IgD-negative memory B cell (primary cell): ENCODE measurements around the gene ZBTB22. TPM values are rescaled to one million over a fixed set of nuclear protein-coding genes. Genes with fewer than 3 reads are reported as not detected.
"Not testable (repeated sequence)": the region's sequence is repeated elsewhere in the genome, so short reads cannot be mapped to it uniquely, and the experiment has no call there.

ENCODE experiments used
- H3K27ac Mint-ChIP-seq, 3 donors: one replicate each; pipeline ENCODE4 v1.8.0; 2020 to 2022; ENCODE audit warnings: mild to moderate bottlenecking in 3 of 3, mixed read lengths in 3 of 3, moderate library complexity in 1 of 3
- H3K27me3 Mint-ChIP-seq: one replicate; pipeline ENCODE4 v1.8.0; 2021; ENCODE audit warnings: mixed read lengths
- H3K36me3 Mint-ChIP-seq: one replicate; pipeline ENCODE4 v1.8.0; 2020; ENCODE audit warnings: mild to moderate bottlenecking, mixed read lengths
- H3K4me1 Mint-ChIP-seq, 3 donors: one replicate each; pipeline ENCODE4 v1.8.0; 2020 to 2022; ENCODE audit warnings: mixed read lengths in 3 of 3, mild to moderate bottlenecking in 1 of 3
- H3K4me3 Mint-ChIP-seq, 4 donors: one replicate each; pipeline ENCODE4 v1.8.0; 2020 to 2022; ENCODE audit warnings: mild to moderate bottlenecking in 4 of 4, mixed read lengths in 4 of 4, moderate library complexity in 3 of 4
- H3K9me3 Mint-ChIP-seq, 3 donors: one replicate each; pipeline ENCODE4 v1.8.0; 2020 to 2021; ENCODE audit warnings: mixed read lengths in 3 of 3, mild to moderate bottlenecking in 1 of 3
- polyA plus RNA-seq: library from polyadenylated mRNA; unstranded; fragments of 300-500 nt; fragmentation: Illumina TruSeq; gene quantifications from one replicate; pipeline ENCODE4 v1.2.3, GENCODE V29; 2021

ZBTB22 gene, protein sequence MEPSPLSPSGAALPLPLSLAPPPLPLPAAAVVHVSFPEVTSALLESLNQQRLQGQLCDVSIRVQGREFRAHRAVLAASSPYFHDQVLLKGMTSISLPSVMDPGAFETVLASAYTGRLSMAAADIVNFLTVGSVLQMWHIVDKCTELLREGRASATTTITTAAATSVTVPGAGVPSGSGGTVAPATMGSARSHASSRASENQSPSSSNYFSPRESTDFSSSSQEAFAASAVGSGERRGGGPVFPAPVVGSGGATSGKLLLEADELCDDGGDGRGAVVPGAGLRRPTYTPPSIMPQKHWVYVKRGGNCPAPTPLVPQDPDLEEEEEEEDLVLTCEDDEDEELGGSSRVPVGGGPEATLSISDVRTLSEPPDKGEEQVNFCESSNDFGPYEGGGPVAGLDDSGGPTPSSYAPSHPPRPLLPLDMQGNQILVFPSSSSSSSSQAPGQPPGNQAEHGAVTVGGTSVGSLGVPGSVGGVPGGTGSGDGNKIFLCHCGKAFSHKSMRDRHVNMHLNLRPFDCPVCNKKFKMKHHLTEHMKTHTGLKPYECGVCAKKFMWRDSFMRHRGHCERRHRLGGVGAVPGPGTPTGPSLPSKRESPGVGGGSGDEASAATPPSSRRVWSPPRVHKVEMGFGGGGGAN
- 14.8 TPM for polyA plus RNA-seq

DNA sequence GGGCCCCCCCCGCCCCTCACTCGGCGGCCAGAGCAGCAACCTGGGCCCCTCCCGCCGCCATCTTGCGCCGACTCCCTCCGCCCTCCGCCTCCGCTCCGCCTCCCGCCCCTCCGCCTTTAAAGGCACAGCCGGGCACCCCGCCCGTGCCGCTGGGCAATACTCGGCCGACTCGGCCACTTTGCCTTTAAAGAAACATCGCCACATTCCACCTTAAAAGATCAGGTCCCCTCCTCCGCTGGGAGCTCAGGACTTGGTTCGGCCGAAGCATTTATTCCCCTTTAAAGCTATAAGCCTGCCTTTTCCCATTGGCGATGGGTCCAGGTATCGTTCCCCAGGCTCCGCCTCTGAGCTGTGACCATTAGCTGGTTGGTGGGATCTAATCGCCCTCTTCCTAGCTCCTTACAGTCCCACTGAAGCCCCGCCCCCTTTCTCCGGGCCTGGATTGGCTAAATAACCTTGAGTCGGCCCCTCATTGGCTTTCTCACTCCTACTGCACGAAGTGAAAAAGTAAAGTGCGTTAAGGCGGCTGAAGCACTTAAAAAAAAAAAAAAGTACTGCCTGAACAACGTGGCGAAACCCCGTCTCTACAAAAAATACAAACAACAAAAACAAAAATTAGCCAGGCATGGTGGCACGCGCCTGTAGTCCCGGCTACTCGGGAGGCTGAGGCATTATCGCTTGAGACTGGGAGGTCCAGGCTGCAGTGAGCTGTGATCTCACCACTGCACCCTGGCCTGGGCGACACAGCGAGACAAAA, at the start of gene ZBTB22:
TSS of gene ZBTB22 (minus strand) at position 76 of the 757 bp plus-strand sequence. CDS start 828 bp downstream, outside the sequence.
- peaks cover 4% of the 10 kb centered on the region for H3K36me3 Mint-ChIP-seq
- no peaks in the 10 kb centered on the region for H3K27me3 Mint-ChIP-seq

DNA sequence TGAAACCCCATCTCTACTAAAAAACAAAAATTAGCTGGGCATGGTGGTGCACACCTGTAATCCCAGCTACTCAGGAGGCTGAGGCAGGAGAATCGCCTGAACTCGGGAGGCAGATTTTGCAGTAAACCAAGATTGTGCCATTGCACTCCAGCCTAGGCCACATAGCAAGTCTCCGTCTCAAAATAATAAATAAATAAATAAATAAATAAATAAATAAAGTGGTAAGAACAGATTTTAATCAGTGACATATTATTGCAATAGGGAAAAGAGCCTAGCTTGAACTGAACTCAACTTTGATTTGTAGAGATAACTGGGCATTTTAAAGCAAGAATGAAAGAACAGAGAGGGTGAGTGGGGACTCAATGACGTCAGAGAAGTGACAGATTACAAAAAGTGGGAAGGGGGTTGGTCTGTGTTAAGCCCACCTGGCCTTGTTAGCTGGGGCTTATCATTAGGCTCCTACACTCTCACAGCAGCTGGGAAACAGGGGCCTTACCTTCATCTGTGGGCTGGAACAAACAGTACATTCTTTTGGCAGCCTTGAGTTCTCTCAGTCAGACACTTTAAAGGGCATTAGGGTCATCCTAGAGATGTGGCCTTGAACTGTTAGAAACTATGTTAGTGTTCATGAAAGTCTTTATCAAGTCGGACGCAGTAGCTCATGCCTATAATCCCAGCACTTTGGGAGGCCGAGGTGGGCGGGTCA, 49.6 kb upstream of the ZBTB22 start:
- no peaks in the 10 kb centered on the region for H3K9me3 Mint-ChIP-seq
- H3K4me1 Mint-ChIP-seq, result no peaks in the 10 kb centered on the region
- no peaks in the 10 kb centered on the region for H3K27me3 Mint-ChIP-seq
- no peak overlapping the region for H3K27ac Mint-ChIP-seq
- no peak overlapping the region for H3K4me3 Mint-ChIP-seq
- no peaks in the 10 kb centered on the region for H3K36me3 Mint-ChIP-seq

More for the DNA sequence above, at the start of gene ZBTB22:
- H3K27ac Mint-ChIP-seq, result peak within 1 kb of the TSS; percentile 98 to 99 (median 98)
- peak within 1 kb of the TSS; percentile 97 to 100 (median 100) for H3K4me3 Mint-ChIP-seq
- no peaks in the 10 kb centered on the region for H3K9me3 Mint-ChIP-seq
- peaks cover 9 to 52% (median 45%) of the 10 kb centered on the region in 3 donors for H3K4me1 Mint-ChIP-seq

DNA sequence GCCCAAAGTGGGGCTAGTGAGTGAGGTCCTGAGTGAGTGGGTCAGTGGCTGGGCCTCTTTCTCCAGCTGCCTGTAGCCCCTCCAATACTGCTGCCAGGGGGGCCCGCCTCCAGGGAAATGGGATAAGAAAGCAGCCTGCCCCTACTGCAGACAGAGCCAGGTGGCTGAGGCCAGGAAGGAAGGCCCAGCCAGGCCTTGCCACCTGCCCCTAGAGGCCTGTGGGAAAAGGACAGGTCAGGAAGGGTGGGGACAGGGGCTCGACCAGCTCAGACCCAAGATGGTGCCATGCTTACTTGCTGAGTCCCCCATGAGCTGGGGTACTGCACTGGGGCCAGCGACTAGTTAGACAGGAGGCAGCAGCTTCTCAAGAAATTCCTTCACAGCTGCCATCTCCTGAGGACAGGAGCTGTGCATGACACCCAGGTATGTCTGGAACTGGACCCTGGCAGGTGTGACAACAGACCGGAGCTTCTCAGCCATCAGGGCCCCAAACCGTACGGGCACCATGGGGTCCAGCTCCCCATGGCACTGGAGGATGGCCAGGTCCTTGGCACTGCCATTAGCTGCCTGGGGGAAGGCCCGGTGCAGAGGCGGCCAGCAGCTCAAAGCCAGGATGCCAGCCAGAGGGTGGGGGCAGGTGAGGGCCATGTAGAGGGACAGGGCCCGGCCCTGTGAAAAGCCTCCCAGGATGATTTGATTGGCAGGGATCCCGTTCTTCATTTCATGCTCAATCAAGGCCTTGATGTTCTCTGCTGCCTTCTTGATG, 47.8 kb upstream of the ZBTB22 start:
- H3K27me3 Mint-ChIP-seq, H3K27ac Mint-ChIP-seq, H3K9me3 Mint-ChIP-seq, H3K4me3 Mint-ChIP-seq, H3K4me1 Mint-ChIP-seq, H3K36me3 Mint-ChIP-seq: not testable (repeated sequence)

DNA sequence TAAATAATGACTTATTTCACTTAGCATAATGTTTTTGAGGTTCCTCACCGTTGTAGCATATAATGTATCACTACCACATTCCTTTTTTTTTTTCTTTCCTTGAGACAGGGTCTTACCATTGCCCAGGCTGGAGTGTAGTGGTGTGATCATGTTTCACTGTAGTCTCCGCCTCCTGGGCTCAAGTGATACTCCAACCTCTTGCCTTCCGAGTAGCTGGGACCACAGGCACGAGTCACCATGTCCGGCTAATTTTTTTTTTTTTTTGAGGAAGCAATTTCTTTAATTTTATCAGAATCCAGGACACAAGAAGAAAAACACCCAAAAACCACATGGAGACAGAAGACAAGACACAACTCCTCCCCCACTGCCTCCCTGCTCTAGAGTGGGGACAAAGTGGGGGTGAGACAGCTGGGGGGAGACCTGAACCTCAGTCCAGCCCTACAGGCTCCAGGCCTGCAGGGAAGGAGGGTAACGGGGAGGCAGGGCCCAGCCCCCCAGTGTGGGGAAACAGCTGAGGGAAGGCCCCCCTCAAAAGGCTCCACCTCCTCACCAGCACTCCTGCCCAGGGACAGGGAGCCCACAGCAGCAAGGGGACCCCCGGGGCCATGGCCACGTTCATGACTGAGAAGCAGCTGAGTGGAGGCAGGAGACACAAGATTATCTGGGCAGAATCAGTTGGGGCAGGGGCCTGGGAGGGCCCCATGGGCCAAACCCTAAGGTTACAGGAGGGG, 47.1 kb upstream of the ZBTB22 start:
- H3K4me1 Mint-ChIP-seq, H3K4me3 Mint-ChIP-seq, H3K9me3 Mint-ChIP-seq, H3K27ac Mint-ChIP-seq, H3K27me3 Mint-ChIP-seq, H3K36me3 Mint-ChIP-seq: not testable (repeated sequence)

DNA sequence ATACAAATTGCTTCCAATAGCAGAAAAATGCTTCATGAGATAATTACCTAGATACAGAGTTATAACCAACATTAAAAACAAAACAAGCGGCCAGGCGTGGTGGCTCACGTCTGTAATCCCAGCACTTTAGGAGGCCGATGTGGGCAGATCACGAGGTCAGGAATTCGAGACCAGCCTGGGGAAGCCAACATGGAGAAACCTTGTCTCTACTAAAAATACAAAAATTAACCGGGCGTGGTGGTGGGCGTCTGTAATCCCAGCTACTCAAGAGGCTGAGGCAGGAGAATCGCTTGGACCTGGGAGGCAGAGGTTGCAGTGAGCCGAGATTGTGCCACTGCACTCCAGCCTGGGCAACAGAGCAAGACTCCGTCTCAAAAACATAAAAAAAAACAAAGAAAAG, 45.9 kb upstream of the ZBTB22 start:
- H3K4me1 Mint-ChIP-seq, H3K27ac Mint-ChIP-seq, H3K4me3 Mint-ChIP-seq: not testable (repeated sequence)

DNA sequence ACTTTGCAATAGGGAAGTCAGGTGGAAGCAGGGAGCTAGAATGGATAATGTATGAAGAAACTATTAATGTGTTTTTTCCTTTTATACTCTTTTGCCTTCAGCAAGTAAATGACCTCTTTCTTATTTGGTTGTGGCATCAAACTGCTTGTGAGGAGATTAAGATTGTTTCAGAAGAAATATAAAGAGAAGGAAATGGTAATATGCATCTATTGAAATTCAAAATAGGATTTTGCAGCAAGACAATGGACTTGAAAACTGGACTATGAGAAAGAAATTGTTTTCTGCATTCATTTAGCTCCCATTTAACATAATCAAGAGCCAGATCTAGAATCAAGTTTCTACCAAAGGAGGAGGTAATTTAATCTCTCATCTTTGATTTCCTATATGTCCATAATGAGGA, 41.8 kb upstream of the ZBTB22 start:
- peaks cover 9% of the 10 kb centered on the region for H3K27me3 Mint-ChIP-seq
- H3K27ac Mint-ChIP-seq, result no peak overlapping the region
- H3K4me1 Mint-ChIP-seq, result peaks cover 0 to 2% (median 0%) of the 10 kb centered on the region in 3 donors
- peaks cover 4% of the 10 kb centered on the region for H3K36me3 Mint-ChIP-seq
- H3K9me3 Mint-ChIP-seq, result no peaks in the 10 kb centered on the region
- H3K4me3 Mint-ChIP-seq, result no peak overlapping the region

More for the DNA sequence above, 45.9 kb upstream of the ZBTB22 start:
- H3K27me3 Mint-ChIP-seq, H3K9me3 Mint-ChIP-seq, H3K36me3 Mint-ChIP-seq: not testable (repeated sequence)

DNA sequence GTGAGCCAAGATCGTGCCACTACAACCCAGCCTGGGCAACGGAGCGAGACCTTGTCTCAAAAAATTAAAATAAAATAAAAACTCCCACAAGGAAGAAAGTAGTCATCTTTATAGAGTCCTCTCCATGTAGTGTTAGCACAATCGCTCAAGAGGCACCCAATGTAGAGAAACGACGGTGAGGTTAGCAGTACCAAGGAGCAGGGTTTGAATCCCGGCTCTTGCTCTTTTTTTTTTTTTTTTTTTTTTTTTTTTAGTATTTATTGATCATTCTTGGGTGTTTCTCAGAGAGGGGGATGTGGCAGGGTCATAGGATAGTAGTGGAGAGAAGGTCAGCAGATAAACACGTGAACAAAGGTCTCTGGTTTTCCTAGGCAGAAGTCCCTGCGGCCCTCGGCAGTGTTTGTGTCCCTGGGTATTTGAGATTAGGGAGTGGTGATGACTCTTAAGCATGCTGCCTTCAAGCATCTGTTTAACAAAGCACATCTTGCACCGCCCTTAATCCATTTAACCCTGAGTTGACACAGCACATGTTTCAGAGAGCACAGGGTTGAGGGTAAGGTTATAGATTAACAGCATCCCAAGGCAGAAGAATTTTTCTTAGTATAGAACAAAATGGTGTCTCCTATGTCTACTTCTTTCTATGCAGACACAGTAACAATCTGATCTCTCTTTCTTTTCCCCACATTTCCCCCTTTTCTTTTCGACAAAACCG, 39.8 kb upstream of the ZBTB22 start:
- not testable (repeated sequence) for H3K27ac Mint-ChIP-seq, H3K9me3 Mint-ChIP-seq, H3K27me3 Mint-ChIP-seq, H3K4me1 Mint-ChIP-seq, H3K4me3 Mint-ChIP-seq, H3K36me3 Mint-ChIP-seq

DNA sequence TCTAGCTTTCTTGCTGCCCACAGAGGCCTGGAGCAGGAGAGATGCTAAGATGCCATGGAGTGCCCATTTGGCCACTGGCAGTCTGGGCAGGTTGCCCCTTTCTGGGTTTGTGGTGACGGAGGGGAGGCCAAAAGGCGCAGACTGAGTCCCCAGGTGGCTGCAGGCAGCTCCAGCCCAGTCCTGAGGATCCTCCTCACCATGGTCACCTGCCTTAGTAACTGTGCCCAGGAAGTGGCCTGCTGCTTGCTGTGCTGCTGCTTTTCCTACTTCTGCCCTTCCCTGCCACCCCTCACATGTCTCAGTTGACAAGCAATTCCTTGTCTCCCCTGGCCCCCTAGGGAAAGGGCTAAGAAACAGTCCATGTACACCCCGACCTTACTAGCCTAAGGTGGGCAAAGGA, 38.8 kb upstream of the ZBTB22 start:
- Mint-ChIP-seq H3K36me3 (peaks cover 4% of the 10 kb centered on the region), H3K27ac (no peak overlapping the region)

DNA sequence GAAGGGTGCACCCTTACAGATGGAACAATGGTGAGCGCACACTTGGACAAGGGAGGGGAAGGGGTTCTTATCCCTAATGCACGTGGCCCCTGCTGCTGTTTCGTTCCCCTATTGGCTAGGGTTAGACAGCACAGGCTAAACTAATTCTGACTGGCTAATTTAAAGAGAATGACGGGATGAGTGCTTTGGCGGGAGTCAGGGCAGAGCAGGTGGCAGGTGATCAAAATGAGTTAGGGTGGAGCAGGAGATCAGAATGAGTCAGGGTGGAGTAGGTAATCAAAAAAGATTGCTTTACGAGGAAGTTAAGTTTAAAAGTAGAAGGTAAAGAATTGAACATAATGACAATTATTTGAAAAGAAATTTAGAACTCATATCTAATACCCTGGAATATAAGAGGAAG, 38.3 kb upstream of the ZBTB22 start:
- not testable (repeated sequence) for H3K27me3 Mint-ChIP-seq, H3K4me3 Mint-ChIP-seq, H3K9me3 Mint-ChIP-seq, H3K4me1 Mint-ChIP-seq, H3K36me3 Mint-ChIP-seq
- peak overlapping the region in 1 of 3 donors; percentile 37 for H3K27ac Mint-ChIP-seq

More for the DNA sequence above, 38.8 kb upstream of the ZBTB22 start:
- Mint-ChIP-seq H3K4me1 (peaks cover 0 to 5% (median 0%) of the 10 kb centered on the region in 3 donors), H3K27me3 (peaks cover 9% of the 10 kb centered on the region), H3K9me3 (no peaks in the 10 kb centered on the region), H3K4me3 (no peak overlapping the region)

DNA sequence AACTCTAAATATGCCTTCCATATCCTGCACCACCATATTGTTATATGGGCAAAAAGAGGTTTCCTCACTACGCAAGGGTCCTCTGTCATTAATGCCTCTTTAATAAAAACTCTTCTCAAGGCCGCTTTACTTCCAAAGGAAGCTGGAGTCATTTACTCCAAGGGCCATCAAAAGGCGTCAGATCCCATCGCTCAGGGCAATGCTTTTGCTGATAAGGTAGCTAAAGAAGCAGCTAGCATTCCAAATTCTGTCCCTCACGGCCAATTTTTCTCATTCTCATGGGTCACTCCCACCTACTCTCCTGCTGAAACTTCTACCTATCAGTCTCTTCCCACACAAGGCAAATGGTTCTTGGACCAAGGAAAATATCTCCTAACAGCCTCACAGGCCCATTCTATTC, 30.3 kb upstream of the ZBTB22 start:
- H3K27ac Mint-ChIP-seq, result peak overlapping the region in 1 of 3 donors; percentile 52
- no peaks in the 10 kb centered on the region for H3K27me3 Mint-ChIP-seq
- H3K36me3 Mint-ChIP-seq, result no peaks in the 10 kb centered on the region
- H3K4me1 Mint-ChIP-seq, result peaks cover 22 to 37% (median 25%) of the 10 kb centered on the region in 3 donors
- H3K9me3 Mint-ChIP-seq, result no peaks in the 10 kb centered on the region
- H3K4me3 Mint-ChIP-seq, result peak overlapping the region in 1 of 4 donors; percentile 13

DNA sequence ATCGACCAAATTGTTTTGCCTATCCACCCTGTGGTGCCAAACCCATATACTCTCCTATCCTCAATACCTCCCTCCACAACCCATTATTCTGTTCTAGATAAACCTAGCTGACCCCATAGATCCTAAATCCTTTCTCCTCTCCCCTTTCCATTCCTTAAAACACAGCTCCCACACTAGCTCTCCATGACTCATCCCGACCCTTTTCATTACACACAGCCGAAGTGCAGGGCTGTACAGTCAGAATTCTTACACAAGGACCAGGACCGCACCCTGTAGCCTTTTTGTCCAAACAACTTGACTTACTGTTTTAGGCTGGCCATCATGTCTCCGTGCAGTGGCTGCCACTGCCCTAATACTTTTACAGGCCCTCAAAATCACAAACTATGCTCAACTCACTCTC, 29.4 kb upstream of the ZBTB22 start:
- H3K27me3 Mint-ChIP-seq, H3K36me3 Mint-ChIP-seq, H3K9me3 Mint-ChIP-seq: not testable (repeated sequence)
- Mint-ChIP-seq H3K4me1 (peaks cover 23 to 37% (median 25%) of the 10 kb centered on the region in 3 donors), H3K27ac (peak overlapping the region in 1 of 3 donors; percentile 52), H3K4me3 (peak overlapping the region in 2 of 4 donors; percentile 4 to 64)

DNA sequence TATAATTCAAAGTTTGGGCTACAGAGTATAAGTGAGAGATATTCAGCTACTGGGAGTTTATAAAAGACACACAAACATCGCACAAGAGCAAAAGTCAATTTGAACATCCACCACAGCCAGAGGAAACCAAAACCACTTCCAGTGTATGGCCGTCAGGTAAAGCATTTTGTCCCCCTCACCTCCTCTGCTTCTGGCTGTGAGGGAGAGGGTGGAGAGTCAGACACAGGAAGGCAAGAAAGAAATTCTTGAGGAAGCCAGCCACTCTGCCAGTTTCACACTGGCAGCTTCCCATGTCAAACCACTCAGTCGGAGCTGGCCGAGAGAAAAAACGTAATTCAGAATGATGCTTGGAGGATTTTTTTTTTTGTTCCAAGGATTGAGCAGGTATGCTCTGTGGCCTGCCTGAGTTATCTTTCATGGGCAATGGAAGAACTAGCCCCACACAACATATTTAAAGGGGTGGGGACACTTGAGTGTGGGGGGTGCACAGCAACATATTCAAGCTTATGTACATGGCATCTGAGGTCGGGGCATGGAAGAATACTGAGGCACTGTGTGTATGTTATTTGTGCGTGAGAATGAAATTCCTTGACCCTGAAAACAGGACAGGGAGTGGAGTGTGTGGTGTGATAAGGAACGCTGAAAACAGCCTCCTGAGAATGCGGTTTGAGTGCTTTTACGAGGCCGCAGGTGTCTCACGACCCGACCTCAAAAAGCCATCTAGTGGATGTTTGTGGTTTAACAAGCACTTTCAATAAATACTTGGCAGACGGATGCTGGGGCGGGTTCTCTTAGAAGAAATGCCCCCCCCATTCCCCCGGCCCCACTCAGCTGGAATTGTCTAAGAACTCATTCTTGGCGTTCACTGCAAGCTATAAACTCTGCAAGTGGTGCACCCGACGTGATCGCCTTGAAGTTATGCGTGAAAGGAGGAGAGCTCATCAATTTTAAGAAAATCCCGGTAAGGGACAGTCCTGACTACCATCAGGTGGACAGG, 27.5 kb upstream of the ZBTB22 start:
- Mint-ChIP-seq H3K36me3 (no peaks in the 10 kb centered on the region), H3K27ac (peak overlapping the region; percentile 91 to 99 (median 97)), H3K9me3 (no peaks in the 10 kb centered on the region), H3K4me3 (peak overlapping the region; percentile 79 to 97 (median 90)), H3K27me3 (no peaks in the 10 kb centered on the region), H3K4me1 (peaks cover 27 to 31% (median 28%) of the 10 kb centered on the region in 3 donors)
